Measurements from ENCODE around the gene ZNF624. TPM values are rescaled to one million over a fixed set of nuclear protein-coding genes. Genes with fewer than 3 reads are reported as not detected.

Gene ZNF624
- total RNA-seq, 2 experiments from 2014 or later: 3.8 to 4.8 TPM

DNA sequence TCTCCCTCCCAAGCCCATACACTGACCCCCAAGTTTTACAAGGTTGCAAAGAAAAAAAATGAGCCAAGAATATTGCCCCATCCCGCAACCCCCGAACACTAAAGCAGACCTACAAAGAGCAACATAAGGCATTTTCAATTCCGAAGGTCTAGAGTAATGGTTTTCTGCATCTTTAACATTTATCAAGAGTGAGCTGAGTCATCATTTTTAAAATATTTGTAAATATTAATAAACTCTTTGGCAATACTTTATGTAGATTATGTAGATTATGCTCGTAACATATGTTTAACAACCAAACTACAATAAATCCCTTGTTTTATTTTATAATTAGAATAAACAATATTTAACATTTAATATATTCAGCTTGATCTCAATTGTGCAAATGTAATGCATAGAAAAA is 1.4 kb downstream of the ZNF624 start:
- Mint-ChIP-seq H3K4me1 (ENCODE audit: low read depth) (peaks cover 17% of the 10 kb centered on the region), H3K27me3 (peaks cover 2% of the 10 kb centered on the region), H3K36me3 (ENCODE audit: low read depth) (no peaks in the 10 kb centered on the region), H3K4me3 (peak overlapping the region; percentile 84), H3K27ac (no peak overlapping the region), H3K9me3 (no peaks in the 10 kb centered on the region)
- ATAC-seq: no peak
- ChIA-PET CTCF (interaction anchor here (1.1 to 1.4 kb wide), 3 partner anchors 15 to 116 kb away, joined by 3 read pairs; no protein-coding TSS in a partner anchor), POLR2A (interaction anchor here (1.2 kb wide), 1 partner anchor 13 kb away, joined by 3 read pairs; no protein-coding TSS in a partner anchor)
- intact Hi-C loops (cut with micrococcal nuclease): no loop called here
- no peak for DNase-seq
- TF ChIP-seq, protein P1, sequence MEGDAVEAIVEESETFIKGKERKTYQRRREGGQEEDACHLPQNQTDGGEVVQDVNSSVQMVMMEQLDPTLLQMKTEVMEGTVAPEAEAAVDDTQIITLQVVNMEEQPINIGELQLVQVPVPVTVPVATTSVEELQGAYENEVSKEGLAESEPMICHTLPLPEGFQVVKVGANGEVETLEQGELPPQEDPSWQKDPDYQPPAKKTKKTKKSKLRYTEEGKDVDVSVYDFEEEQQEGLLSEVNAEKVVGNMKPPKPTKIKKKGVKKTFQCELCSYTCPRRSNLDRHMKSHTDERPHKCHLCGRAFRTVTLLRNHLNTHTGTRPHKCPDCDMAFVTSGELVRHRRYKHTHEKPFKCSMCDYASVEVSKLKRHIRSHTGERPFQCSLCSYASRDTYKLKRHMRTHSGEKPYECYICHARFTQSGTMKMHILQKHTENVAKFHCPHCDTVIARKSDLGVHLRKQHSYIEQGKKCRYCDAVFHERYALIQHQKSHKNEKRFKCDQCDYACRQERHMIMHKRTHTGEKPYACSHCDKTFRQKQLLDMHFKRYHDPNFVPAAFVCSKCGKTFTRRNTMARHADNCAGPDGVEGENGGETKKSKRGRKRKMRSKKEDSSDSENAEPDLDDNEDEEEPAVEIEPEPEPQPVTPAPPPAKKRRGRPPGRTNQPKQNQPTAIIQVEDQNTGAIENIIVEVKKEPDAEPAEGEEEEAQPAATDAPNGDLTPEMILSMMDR (IDR thresholded peaks at IDR 0.05): no peak

DNA sequence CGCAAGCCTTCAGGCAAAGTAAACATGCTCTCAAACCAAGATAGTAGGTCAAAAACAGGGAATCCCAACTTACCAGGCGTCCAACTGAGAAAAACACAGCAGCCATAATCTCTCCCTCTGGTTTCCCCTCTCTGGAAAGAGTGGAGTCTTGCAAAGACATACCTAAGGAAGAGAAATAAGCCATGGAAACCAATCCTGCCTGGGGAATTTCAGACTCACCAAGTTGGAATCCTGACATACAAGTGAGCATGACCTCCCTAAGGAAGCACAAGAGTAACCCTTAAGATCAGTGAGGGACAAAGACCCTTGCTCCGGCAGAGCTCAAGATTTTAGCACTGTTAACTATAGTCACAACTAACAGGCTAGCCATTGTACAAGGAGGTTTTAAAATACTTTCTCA is 4.1 kb downstream of the ZNF624 start:
- POLR2A ChIA-PET: no interaction called here
- intact Hi-C loops (cut with micrococcal nuclease): no loop called here
- Mint-ChIP-seq H3K4me3 (no peak overlapping the region), H3K4me1 (ENCODE audit: low read depth) (peaks cover 17% of the 10 kb centered on the region), H3K9me3 (no peaks in the 10 kb centered on the region), H3K27ac (no peak overlapping the region), H3K27me3 (no peaks in the 10 kb centered on the region), H3K36me3 (ENCODE audit: low read depth) (peaks cover 2% of the 10 kb centered on the region)
- CTCF ChIA-PET: no interaction called here
- ATAC-seq: no peak
- no peak for DNase-seq
- TF ChIP-seq, protein P1 (IDR thresholded peaks at IDR 0.05): no peak

DNA sequence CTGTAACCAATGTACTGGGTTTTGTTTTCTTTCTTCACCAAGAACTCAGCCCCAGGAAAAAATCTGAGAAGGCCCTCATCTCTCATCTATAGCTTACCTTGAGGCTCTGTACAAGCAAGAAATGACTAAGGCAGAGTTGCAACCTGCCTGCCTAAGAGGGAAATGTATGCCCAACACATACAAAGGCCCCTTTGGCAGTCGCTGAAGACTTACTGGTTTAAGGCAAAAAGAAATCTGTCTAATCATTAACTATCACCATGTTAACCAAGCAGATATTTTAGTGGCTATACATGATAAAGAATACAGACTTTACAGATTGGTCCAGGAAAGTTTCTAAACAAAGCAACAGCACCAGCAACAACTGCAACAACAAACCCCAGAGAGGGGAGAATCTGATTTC is 14.2 kb downstream of the ZNF624 start:
- ChIA-PET CTCF (interaction anchor here (0.8 to 1.7 kb wide), 3 partner anchors 9 to 50 kb away, joined by 3 to 6 read pairs (median 3); no protein-coding TSS in a partner anchor), POLR2A (interaction anchor here (1.5 kb wide), 1 partner anchor 13 kb away, joined by 3 read pairs; no protein-coding TSS in a partner anchor)
- no peak for DNase-seq
- Mint-ChIP-seq H3K4me3 (no peak overlapping the region), H3K9me3 (peaks cover 6% of the 10 kb centered on the region), H3K27me3 (no peaks in the 10 kb centered on the region), H3K4me1 (ENCODE audit: low read depth) (no peaks in the 10 kb centered on the region), H3K36me3 (ENCODE audit: low read depth) (peaks cover 53% of the 10 kb centered on the region), H3K27ac (no peak overlapping the region)
- no peak for ATAC-seq
- intact Hi-C loops (cut with micrococcal nuclease): no loop called here
- TF ChIP-seq, protein P1 (IDR thresholded peaks at IDR 0.05): no peak

DNA sequence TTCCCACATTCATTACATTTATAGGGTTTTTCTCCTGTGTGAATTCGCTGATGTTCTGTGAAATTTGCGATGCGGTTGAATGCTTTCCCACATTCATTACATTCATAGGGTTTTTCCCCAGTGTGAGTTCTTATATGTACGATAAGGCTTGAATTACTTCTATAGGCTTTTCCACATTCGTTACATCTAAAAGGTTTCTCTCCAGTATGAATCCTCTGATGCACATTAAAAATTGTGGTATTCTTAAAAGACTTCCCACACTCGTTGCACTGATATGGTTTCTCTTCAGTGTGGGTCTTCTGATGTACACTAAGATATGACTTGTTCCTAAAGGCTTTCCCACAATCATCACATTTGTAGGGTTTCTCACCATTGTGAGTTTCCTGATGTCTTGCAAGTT is 30.4 kb downstream of the ZNF624 start:
- Mint-ChIP-seq H3K27ac (no peak overlapping the region), H3K27me3 (no peaks in the 10 kb centered on the region), H3K4me1 (ENCODE audit: low read depth) (no peaks in the 10 kb centered on the region), H3K9me3 (peaks cover 56% of the 10 kb centered on the region), H3K36me3 (ENCODE audit: low read depth) (peaks cover 60% of the 10 kb centered on the region), H3K4me3 (no peak overlapping the region)
- TF ChIP-seq, protein P1 (IDR thresholded peaks at IDR 0.05): no peak
- no peak for ATAC-seq
- DNase-seq: no peak
- CTCF ChIA-PET: no interaction called here
- intact Hi-C loops (cut with micrococcal nuclease): no loop called here
- POLR2A ChIA-PET: no interaction called here

DNA sequence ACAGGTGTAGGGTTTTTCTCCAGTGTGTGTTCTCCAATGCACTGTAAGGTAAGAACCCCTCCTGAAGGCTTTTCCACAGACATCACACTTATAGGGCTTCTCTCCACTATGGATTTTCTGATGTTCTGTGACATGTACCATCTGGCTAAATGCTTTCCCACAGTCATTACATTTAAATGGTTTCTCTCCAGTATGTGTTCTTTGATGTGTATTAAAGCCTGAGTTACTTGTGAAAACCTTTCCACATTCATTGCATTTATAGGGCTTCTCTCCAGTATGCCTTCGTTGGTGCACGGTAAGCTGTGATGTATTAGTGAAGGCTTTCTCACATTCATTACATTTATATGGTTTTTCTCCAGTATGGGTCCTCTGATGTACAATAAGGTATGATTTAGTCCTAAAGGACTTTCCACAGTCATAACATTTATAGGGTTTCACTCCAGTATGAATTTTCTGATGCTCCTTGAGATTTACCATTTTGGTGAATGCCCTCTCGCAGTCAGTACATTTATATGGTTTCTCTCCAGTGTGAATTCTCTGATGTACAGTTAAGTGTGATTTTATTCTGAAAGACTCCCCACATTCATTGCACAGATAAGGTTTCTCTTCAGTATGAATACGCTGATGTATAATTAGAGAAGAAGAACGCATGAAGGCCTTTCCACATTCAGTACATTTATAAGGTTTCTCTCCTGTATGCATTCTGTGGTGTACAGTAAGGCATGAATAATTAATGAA is 30.9 kb downstream of the ZNF624 start:
- ATAC-seq: no peak
- ChIA-PET POLR2A (no interaction called here), CTCF (no interaction called here)
- Mint-ChIP-seq H3K4me3 (no peak overlapping the region), H3K27ac (no peak overlapping the region), H3K36me3 (ENCODE audit: low read depth) (peaks cover 54% of the 10 kb centered on the region), H3K9me3 (peaks cover 53% of the 10 kb centered on the region), H3K27me3 (no peaks in the 10 kb centered on the region), H3K4me1 (ENCODE audit: low read depth) (no peaks in the 10 kb centered on the region)
- no peak for DNase-seq
- TF ChIP-seq, protein P1 (IDR thresholded peaks at IDR 0.05): no peak
- intact Hi-C loops (cut with micrococcal nuclease): no loop called here
